Measurements from ENCODE around the gene SDR9C7.
"Not testable (repeated sequence)": the region's sequence is repeated elsewhere in the genome, so short reads cannot be mapped to it uniquely, and the experiment has no call there.

SDR9C7 gene

GRCh38 chr12:56916296-56916995, 17.8 kb downstream of the SDR9C7 start:
- no peak for DNase-seq (ENCODE audit: low read depth)

- no peak for DNase-seq (ENCODE audit: low read depth)
Measured at GRCh38 chr12:56914724-56915123, 19.5 kb downstream of the SDR9C7 start.

GRCh38 chr12:56914256-56914655, 20.0 kb downstream of the SDR9C7 start:
- no peak for DNase-seq (ENCODE audit: low read depth)

GRCh38 chr12:56909403-56909802, 24.8 kb downstream of the SDR9C7 start:
- not testable (repeated sequence) for DNase-seq (ENCODE audit: low read depth)

GRCh38 chr12:56908136-56908535, 26.1 kb downstream of the SDR9C7 start:
- no peak for DNase-seq (ENCODE audit: low read depth)

- no peak for DNase-seq (ENCODE audit: low read depth)
Measured at GRCh38 chr12:56905852-56906251, 28.4 kb downstream of the SDR9C7 start.

- no peak for DNase-seq (ENCODE audit: low read depth)
Measured at GRCh38 chr12:56903374-56903773, 30.8 kb downstream of the SDR9C7 start.

- not testable (repeated sequence) for DNase-seq (ENCODE audit: low read depth)
Measured at GRCh38 chr12:56901313-56901712, 32.9 kb downstream of the SDR9C7 start.

- DNase-seq (ENCODE audit: low read depth): no peak
Measured at GRCh38 chr12:56900583-56900982, 33.6 kb downstream of the SDR9C7 start.

GRCh38 chr12:56898938-56899337, 35.3 kb downstream of the SDR9C7 start:
- DNase-seq (ENCODE audit: low read depth): no peak

GRCh38 chr12:56897844-56898361, 36.3 kb downstream of the SDR9C7 start:
- peak; percentile 14 for DNase-seq (ENCODE audit: low read depth)

GRCh38 chr12:56896082-56896481, 38.1 kb downstream of the SDR9C7 start:
- DNase-seq (ENCODE audit: low read depth): no peak

- no peak for DNase-seq (ENCODE audit: low read depth)
Measured at GRCh38 chr12:56894698-56895368, 39.4 kb downstream of the SDR9C7 start.

- not testable (repeated sequence) for DNase-seq (ENCODE audit: low read depth)
Measured at GRCh38 chr12:56891885-56892284, 42.3 kb downstream of the SDR9C7 start.

- DNase-seq (ENCODE audit: low read depth): no peak
Measured at GRCh38 chr12:56886319-56886718, 47.9 kb downstream of the SDR9C7 start.

GRCh38 chr12:56885316-56885715, 48.9 kb downstream of the SDR9C7 start:
- DNase-seq (ENCODE audit: low read depth): no peak

- peak; percentile 31 for DNase-seq (ENCODE audit: low read depth)
Measured at GRCh38 chr12:56884421-56884820, 49.8 kb downstream of the SDR9C7 start.

- not testable (repeated sequence) for DNase-seq (ENCODE audit: low read depth)
Measured at GRCh38 chr12:56882407-56882806, 51.8 kb downstream of the SDR9C7 start.

GRCh38 chr12:56880125-56880992, 53.8 kb downstream of the SDR9C7 start:
- DNase-seq (ENCODE audit: low read depth): no peak

GRCh38 chr12:56879240-56880124, 54.7 kb downstream of the SDR9C7 start:
- not testable (repeated sequence) for DNase-seq (ENCODE audit: low read depth)

GRCh38 chr12:56878010-56878339, 56.2 kb downstream of the SDR9C7 start:
- DNase-seq (ENCODE audit: low read depth): no peak
